SK-N-SH (cell line): Measurements from ENCODE around the gene CIDEC. TPM values are rescaled to one million over a fixed set of nuclear protein-coding genes. Genes with fewer than 3 reads are reported as not detected.

Experiments
- CTCF ChIA-PET: fragments of 300-600, 350-600 bp; formaldehyde crosslinking; extraction: SDS; loops from one replicate; lab custom pipeline; 2021; lab: Yijun Ruan, JAX
- POLR2A ChIA-PET: fragments of 350-600 bp; sonication (Branson Sonifier 250); formaldehyde crosslinking; extraction: SDS; loops from one replicate; lab custom pipeline; 2020; ENCODE audit warnings: antibody characterized with exemption, inconsistent platforms; lab: Yijun Ruan, JAX
- DNase-seq: peaks from one replicate; pipeline ENCODE4 v3.0.0; 2012
- H2AFZ ChIP-seq: fragments of 200-600 bp; sonication (generic); 2 replicates; pipeline ENCODE4 v1.8.1; 2016; ENCODE audit warnings: antibody characterized with exemption, mild to moderate bottlenecking, low read depth
- H3F3A ChIP-seq: fragments of 200-600 bp; sonication (generic); replicated peaks from 2 replicates; pipeline ENCODE3; 2016; ENCODE audit warnings: antibody characterized with exemption, mild to moderate bottlenecking; ENCODE audit not compliant: insufficient read depth
- H3K27ac ChIP-seq, 2 experiments: fragments of 200-500 bp in 1 of 2; fragments of 200-600 bp in 1 of 2; sonication (Bioruptor generic) in 1 of 2; sonication (generic), shearing (Covaris generic) in 1 of 2; 2 replicates each; pipeline versions ENCODE4 v1.5.1 to v1.6.1; 2014 to 2016; ENCODE audit warnings: low read depth in 2 of 2, inconsistent platforms in 1 of 2, low read length in 1 of 2, mild to moderate bottlenecking in 1 of 2, mixed read lengths in 1 of 2
- H3K27me3 ChIP-seq: fragments of 200-600 bp; sonication (generic), shearing (Covaris generic); 2 replicates; pipeline ENCODE4 v1.6.1; 2016; ENCODE audit warnings: mixed run types; ENCODE audit not compliant: insufficient read depth
- H3K36me3 ChIP-seq, 2 experiments: fragments of 200-500 bp in 1 of 2; fragments of 200-600 bp in 1 of 2; sonication (Bioruptor generic) in 1 of 2; sonication (generic) in 1 of 2; replicated peaks in 1 of 2; 2 replicates each; pipeline versions ENCODE3 to v1.5.1; 2014 to 2016; ENCODE audit warnings: low read length in 1 of 2, mild to moderate bottlenecking in 1 of 2; ENCODE audit not compliant: insufficient read depth in 2 of 2, control insufficient read depth in 1 of 2
- H3K4me1 ChIP-seq, 2 experiments: fragments of 200-500 bp in 1 of 2; fragments of 200-600 bp in 1 of 2; sonication (Bioruptor generic) in 1 of 2; sonication (generic), shearing (Covaris generic) in 1 of 2; 2 replicates each; pipeline versions ENCODE4 v1.5.1 to v1.6.1; 2014 to 2016; ENCODE audit warnings: low read depth in 1 of 2, low read length in 1 of 2, mixed run types in 1 of 2; ENCODE audit not compliant: insufficient read depth in 2 of 2, control insufficient read depth in 1 of 2
- H3K4me2 ChIP-seq: fragments of 200-600 bp; sonication (generic), shearing (Covaris generic); 2 replicates; pipeline ENCODE4 v1.6.1; 2017; ENCODE audit warnings: mixed run types
- H3K4me3 ChIP-seq, 2 experiments: fragments of 200-500 bp in 1 of 2; fragments of 200-600 bp in 1 of 2; sonication (Bioruptor generic) in 1 of 2; sonication (generic), shearing (Covaris generic) in 1 of 2; 2 replicates each; pipeline versions ENCODE4 v1.5.1 to v1.8.1; 2014 to 2016; ENCODE audit warnings: low read depth in 2 of 2, inconsistent platforms in 1 of 2, low read length in 1 of 2, mild to moderate bottlenecking in 1 of 2, mixed read lengths in 1 of 2, moderate library complexity in 1 of 2
- H3K79me2 ChIP-seq: fragments of 200-600 bp; sonication (generic); 2 replicates; pipeline ENCODE4 v1.8.1; 2017; ENCODE audit warnings: mild to moderate bottlenecking; ENCODE audit not compliant: insufficient read depth
- H3K9ac ChIP-seq: fragments of 200-600 bp; sonication (generic); 2 replicates; pipeline ENCODE4 v1.6.1; 2017; ENCODE audit warnings: mixed run types
- H3K9me2 ChIP-seq: fragments of 200-600 bp; sonication (generic); 2 replicates; pipeline ENCODE4 v1.6.1; 2017; ENCODE audit warnings: mixed run types
- H3K9me3 ChIP-seq: fragments of 200-600 bp; sonication (generic); 2 replicates; pipeline ENCODE4 v1.6.1; 2017; ENCODE audit warnings: mixed run types, mild to moderate bottlenecking, moderate library complexity
- H4K20me1 ChIP-seq: fragments of 200-600 bp; sonication (generic); 2 replicates; pipeline ENCODE4 v1.6.1; 2017; ENCODE audit warnings: mild to moderate bottlenecking, mixed run types; ENCODE audit not compliant: insufficient read depth
- EP300 ChIP-seq, 2 experiments: IDR thresholded peaks; 2 replicates each; pipeline versions ENCODE4 v1.4.0 to v1.6.1; 2012; ENCODE audit warnings: borderline replicate concordance in 1 of 2, low read depth in 1 of 2, low read length in 1 of 2
- EZH2phosphoT487 ChIP-seq: fragments of 200-600 bp; sonication (generic); IDR thresholded peaks from 2 replicates; pipeline ENCODE4 v1.6.1; 2017; ENCODE audit warnings: low read depth, mixed run types, mild to moderate bottlenecking, antibody characterized with exemption, moderate library complexity, borderline replicate concordance
- FOSL2 ChIP-seq: IDR thresholded peaks from 2 replicates; pipeline ENCODE4 v1.4.0; 2012; ENCODE audit warnings: low read depth, mild to moderate bottlenecking, moderate library complexity, borderline replicate concordance
- FOXJ3 ChIP-seq: sonication (generic); formaldehyde crosslinking; IDR thresholded peaks from 2 replicates; pipeline ENCODE4 v1.5.1; 2020; ENCODE audit warnings: mild to moderate bottlenecking, missing genetic modification reagents
- FOXM1 ChIP-seq: IDR thresholded peaks from 2 replicates; pipeline ENCODE4 v1.4.0; 2012; ENCODE audit warnings: low read depth, mild to moderate bottlenecking
- IRF3 ChIP-seq: fragments of 150-350 bp; IDR thresholded peaks from 2 replicates; pipeline ENCODE4 v1.6.1; 2016; ENCODE audit warnings: mild to moderate bottlenecking, low read depth, low read length
- MEF2A ChIP-seq: IDR thresholded peaks from 2 replicates; pipeline ENCODE4 v1.4.0; 2012; ENCODE audit warnings: low read depth, borderline replicate concordance
- NFIC ChIP-seq: IDR thresholded peaks from 2 replicates; pipeline ENCODE4 v1.4.0; 2012; ENCODE audit warnings: borderline replicate concordance
- REST ChIP-seq: IDR thresholded peaks from 2 replicates; pipeline ENCODE4 v1.6.1; 2012; ENCODE audit warnings: mild to moderate bottlenecking, low read depth, low read length, moderate library complexity
- RFX5 ChIP-seq: IDR thresholded peaks from 2 replicates; pipeline ENCODE4 v1.6.1; 2012; ENCODE audit warnings: mild to moderate bottlenecking, improper control_type of control experiment, low read length
- YY1 ChIP-seq: IDR thresholded peaks from 2 replicates; pipeline ENCODE4 v1.4.0; 2012; ENCODE audit warnings: low read depth, mild to moderate bottlenecking
- WGBS: methylation state at CpG from one replicate; pipeline ENCODE4 v1.1.6; 2017; ENCODE audit warnings: low lambda C conversion rate; 5-methylcytosine and 5-hydroxymethylcytosine counted together
- polyA plus RNA-seq, 3 experiments: library from polyadenylated mRNA; depleted of rRNA; stranded (reverse); fragments of >200 nt; gene quantifications; 2 replicates each; pipeline ENCODE4 v1.2.3, GENCODE V29; 2012
- TF ChIP-seq, protein P1 (sequence below): fragments of 150-350 bp; IDR thresholded peaks from 2 replicates; pipeline ENCODE4 v1.6.1; 2017; ENCODE audit warnings: antibody characterized with exemption, low read length, low read depth, borderline replicate concordance
- TF ChIP-seq, protein P2 (sequence below): IDR thresholded peaks from 2 replicates; pipeline ENCODE4; 2012
- TF ChIP-seq, protein P3 (sequence below): IDR thresholded peaks from 2 replicates; pipeline ENCODE4 v1.4.0; 2012; ENCODE audit warnings: low read depth, borderline replicate concordance

CIDEC gene
- polyA plus RNA-seq, 1 of the 3 experiments (the other 2 are of a cell fraction): not detected

- CTCF ChIA-PET: no interaction called here
- no peak for DNase-seq
- no peak overlapping the region for H3K9ac ChIP-seq
Measured at GRCh38 chr3:9899289-9899791, 19.3 kb upstream of the CIDEC start.

DNA sequence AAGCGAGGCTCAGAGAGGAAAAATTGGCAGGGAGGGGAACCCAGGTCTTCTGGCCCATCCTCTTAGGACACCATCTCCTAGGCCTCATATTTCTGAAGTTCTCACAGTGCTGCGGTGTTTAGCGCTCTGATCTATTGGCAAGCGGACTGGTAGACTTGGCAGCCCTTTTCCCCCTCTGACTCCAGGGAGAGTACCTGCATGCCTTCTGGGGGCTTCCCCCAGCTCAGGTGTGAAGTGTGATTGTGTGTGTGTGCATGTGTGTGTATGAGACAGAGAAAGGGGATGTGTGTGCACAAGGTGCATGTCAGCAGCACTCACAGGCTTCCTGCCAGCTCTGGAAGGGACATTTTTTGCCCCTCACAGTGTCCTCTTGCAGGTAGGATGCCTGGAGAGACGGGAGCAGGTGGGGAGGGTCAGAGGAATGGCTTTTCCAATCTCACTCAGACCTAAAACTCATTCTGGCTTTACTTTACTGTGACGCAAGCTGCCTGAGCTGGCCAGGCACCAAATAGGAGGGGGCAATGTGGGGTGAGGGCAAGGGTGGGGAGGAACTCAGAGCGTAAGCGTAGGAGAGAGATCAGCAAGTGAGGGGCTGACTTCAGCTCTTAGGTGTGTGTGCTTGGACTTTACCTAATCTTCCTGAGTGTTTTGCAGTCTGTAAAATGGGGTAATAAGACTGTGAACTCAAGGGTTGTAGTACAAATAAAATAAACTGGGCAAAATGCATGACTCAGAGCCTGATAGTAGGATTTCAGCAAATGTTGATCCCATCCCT is 18.6 kb upstream of the CIDEC start:
- 85% methylated on average over 8 of the region's 8 CpGs for WGBS
- Histone ChIP-seq H3K9ac (no peak overlapping the region), H3K36me3 (peaks cover 9 to 18% of the 10 kb centered on the region in 2 experiments), H3F3A (peaks cover 18% of the 10 kb centered on the region), H3K4me2 (no peak overlapping the region), H3K27ac (no peak overlapping the region; a peak in 1 of 4 replicates), H2AFZ (no peak overlapping the region), H3K9me2 (no peaks in the 10 kb centered on the region), H3K4me3 (no peak overlapping the region), H3K27me3 (no peaks in the 10 kb centered on the region), H3K9me3 (no peaks in the 10 kb centered on the region), H3K4me1 (peaks cover 6 to 12% of the 10 kb centered on the region in 2 experiments; a peak in 3 of 4 replicates), H4K20me1 (peaks cover 5% of the 10 kb centered on the region; the same call in 1 of the 2 replicates), H3K79me2 (peaks cover 22% of the 10 kb centered on the region; the same call in 1 of the 2 replicates)
- no peak for TF ChIP-seq RFX5
- no peak for TF ChIP-seq YY1
- no peak for TF ChIP-seq NFIC
- TF ChIP-seq IRF3: no peak
- no peak for TF ChIP-seq MEF2A
- no peak for TF ChIP-seq REST
- TF ChIP-seq, protein P1, sequence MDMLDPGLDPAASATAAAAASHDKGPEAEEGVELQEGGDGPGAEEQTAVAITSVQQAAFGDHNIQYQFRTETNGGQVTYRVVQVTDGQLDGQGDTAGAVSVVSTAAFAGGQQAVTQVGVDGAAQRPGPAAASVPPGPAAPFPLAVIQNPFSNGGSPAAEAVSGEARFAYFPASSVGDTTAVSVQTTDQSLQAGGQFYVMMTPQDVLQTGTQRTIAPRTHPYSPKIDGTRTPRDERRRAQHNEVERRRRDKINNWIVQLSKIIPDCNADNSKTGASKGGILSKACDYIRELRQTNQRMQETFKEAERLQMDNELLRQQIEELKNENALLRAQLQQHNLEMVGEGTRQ: no peak
- TF ChIP-seq, protein P2, sequence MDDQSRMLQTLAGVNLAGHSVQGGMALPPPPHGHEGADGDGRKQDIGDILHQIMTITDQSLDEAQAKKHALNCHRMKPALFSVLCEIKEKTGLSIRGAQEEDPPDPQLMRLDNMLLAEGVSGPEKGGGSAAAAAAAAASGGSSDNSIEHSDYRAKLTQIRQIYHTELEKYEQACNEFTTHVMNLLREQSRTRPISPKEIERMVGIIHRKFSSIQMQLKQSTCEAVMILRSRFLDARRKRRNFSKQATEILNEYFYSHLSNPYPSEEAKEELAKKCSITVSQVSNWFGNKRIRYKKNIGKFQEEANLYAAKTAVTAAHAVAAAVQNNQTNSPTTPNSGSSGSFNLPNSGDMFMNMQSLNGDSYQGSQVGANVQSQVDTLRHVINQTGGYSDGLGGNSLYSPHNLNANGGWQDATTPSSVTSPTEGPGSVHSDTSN: no peak
- no peak for TF ChIP-seq EZH2phosphoT487
- TF ChIP-seq EP300 (IDR thresholded peaks at IDR 0.05; ENCODE audit: borderline replicate concordance in 1 of 2, low read depth in 1 of 2, low read length in 1 of 2): no peak
- no peak for TF ChIP-seq FOSL2
- TF ChIP-seq FOXM1: no peak
- TF ChIP-seq, protein P3, sequence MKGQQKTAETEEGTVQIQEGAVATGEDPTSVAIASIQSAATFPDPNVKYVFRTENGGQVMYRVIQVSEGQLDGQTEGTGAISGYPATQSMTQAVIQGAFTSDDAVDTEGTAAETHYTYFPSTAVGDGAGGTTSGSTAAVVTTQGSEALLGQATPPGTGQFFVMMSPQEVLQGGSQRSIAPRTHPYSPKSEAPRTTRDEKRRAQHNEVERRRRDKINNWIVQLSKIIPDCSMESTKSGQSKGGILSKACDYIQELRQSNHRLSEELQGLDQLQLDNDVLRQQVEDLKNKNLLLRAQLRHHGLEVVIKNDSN: no peak
- ChIA-PET POLR2A (no interaction called here), CTCF (no interaction called here)
- DNase-seq: no peak

More at GRCh38 chr3:9899289-9899791, 19.3 kb upstream of the CIDEC start:
- peaks cover 4 to 13% of the 10 kb centered on the region in 2 experiments for H3K36me3 ChIP-seq
- peaks cover 6 to 12% of the 10 kb centered on the region in 2 experiments; a peak in 3 of 4 replicates for H3K4me1 ChIP-seq
- H3K9me2 ChIP-seq: no peaks in the 10 kb centered on the region
- peaks cover 21% of the 10 kb centered on the region; the same call in 1 of the 2 replicates for H3K79me2 ChIP-seq
- H3K4me2 ChIP-seq: no peak overlapping the region
- no peaks in the 10 kb centered on the region for H3K9me3 ChIP-seq
- no peak overlapping the region for H3K27ac ChIP-seq
- no peak overlapping the region for H2AFZ ChIP-seq
- no peaks in the 10 kb centered on the region for H4K20me1 ChIP-seq
- POLR2A ChIA-PET: no interaction called here
- H3F3A ChIP-seq: peaks cover 11% of the 10 kb centered on the region
- no peaks in the 10 kb centered on the region for H3K27me3 ChIP-seq
- TF ChIP-seq FOXJ3 (CRISPR knock-in tag): no peak
- TF ChIP-seq, all 33 proteins: peak for 0
- 71% methylated on average over 3 of the region's 3 CpGs for WGBS
- H3K4me3 ChIP-seq: no peak overlapping the region
